ENCODE results near the gene MYL6. TPM values are rescaled to one million over a fixed set of nuclear protein-coding genes. Genes with fewer than 3 reads are reported as not detected.

The MYL6 gene
- total RNA-seq, 1 experiment from 2014 or later: 716 TPM

GRCh38 chr12:56117778-56118687, 40.1 kb upstream of the MYL6 start, which contains the start of gene ZC3H10:
ZC3H10 (plus strand) TSS chr12:56118266; CDS start chr12:56120563, 2,297 bp downstream.
- POLR2A ChIA-PET: interaction anchor here (0.6 to 6.7 kb wide), 41 partner anchors 10 to 519 kb away, joined by 3 to 249 read pairs (median 5); partner anchors contain the start of genes ANKRD52, CD63, CNPY2 and COQ10A
- no TSS peak for BruUV-seq (replicated peaks)

GRCh38 chr12:56118688-56119357, 39.3 kb upstream of the MYL6 start:
- no TSS peak for BruUV-seq (replicated peaks)
- H3K27ac Mint-ChIP-seq (ENCODE audit: low read depth, unreplicated experiment): peak overlapping the region; percentile 100
- ChIA-PET CTCF (interaction anchor here (0.5 to 3.8 kb wide), 41 partner anchors 8 to 509 kb away, joined by 3 to 57 read pairs (median 4); partner anchors contain the start of genes ANKRD52, ESYT1, MYL6 and PA2G4), POLR2A (interaction anchor here (0.5 to 6.7 kb wide), 38 partner anchors 10 to 516 kb away, joined by 3 to 249 read pairs (median 5); partner anchors contain the start of genes ANKRD52, CD63, COQ10A and DNAJC14)
- peaks cover 41% of the 10 kb centered on the region for H3K36me3 Mint-ChIP-seq (ENCODE audit: insufficient read depth, unreplicated experiment)
- no peaks in the 10 kb centered on the region for H3K27me3 Mint-ChIP-seq (ENCODE audit: insufficient read depth, unreplicated experiment)
- peaks cover 15% of the 10 kb centered on the region for H3K4me1 Mint-ChIP-seq (ENCODE audit: insufficient read depth, unreplicated experiment)
- peak; percentile 14 for DNase-seq (ENCODE audit: unreplicated experiment)
- H3K9me3 Mint-ChIP-seq (ENCODE audit: unreplicated experiment): no peaks in the 10 kb centered on the region
- intact Hi-C loops (cut with micrococcal nuclease): loop anchor here (1.0 to 5.0 kb wide), 6 partner anchors 33 to 380 kb away; partner anchors contain the start of genes ANKRD52, MYL6B, NABP2 and SPRYD4
- H3K4me3 Mint-ChIP-seq (ENCODE audit: unreplicated experiment): peak overlapping the region; percentile 95
- TF ChIP-seq CTCF (IDR thresholded peaks at IDR 0.05; ENCODE audit: unreplicated experiment): no peak

More at GRCh38 chr12:56117778-56118687, 40.1 kb upstream of the MYL6 start, which contains the start of gene ZC3H10:
- peak; percentile 21 for TF ChIP-seq CTCF (IDR thresholded peaks at IDR 0.05; ENCODE audit: unreplicated experiment)
- intact Hi-C loops (cut with micrococcal nuclease): loop anchor here (1.0 to 5.0 kb wide), 5 partner anchors 34 to 379 kb away; partner anchors contain the start of genes MYL6B, SPRYD4 and SUOX
- H3K27ac Mint-ChIP-seq (ENCODE audit: low read depth, unreplicated experiment): peak within 1 kb of the TSS; percentile 100
- peaks cover 47% of the 10 kb centered on the region for H3K36me3 Mint-ChIP-seq (ENCODE audit: insufficient read depth, unreplicated experiment)
- H3K4me1 Mint-ChIP-seq (ENCODE audit: insufficient read depth, unreplicated experiment): peaks cover 18% of the 10 kb centered on the region
- no peaks in the 10 kb centered on the region for H3K27me3 Mint-ChIP-seq (ENCODE audit: insufficient read depth, unreplicated experiment)
- peak; percentile 99 for DNase-seq (ENCODE audit: unreplicated experiment)
- no peaks in the 10 kb centered on the region for H3K9me3 Mint-ChIP-seq (ENCODE audit: unreplicated experiment)
- H3K4me3 Mint-ChIP-seq (ENCODE audit: unreplicated experiment): peak within 1 kb of the TSS; percentile 95
- CTCF ChIA-PET: interaction anchor here (0.5 to 3.8 kb wide), 38 partner anchors 8 to 1236 kb away, joined by 3 to 57 read pairs (median 4); partner anchors contain the start of genes ANKRD52, ESYT1, MYL6 and PA2G4

GRCh38 chr12:56119361-56119796, 38.8 kb upstream of the MYL6 start:
- H3K4me1 Mint-ChIP-seq (ENCODE audit: insufficient read depth, unreplicated experiment): peaks cover 12% of the 10 kb centered on the region
- TF ChIP-seq CTCF (IDR thresholded peaks at IDR 0.05; ENCODE audit: unreplicated experiment): peak; percentile 87
- ChIA-PET CTCF (interaction anchor here (0.6 to 3.8 kb wide), 29 partner anchors 9 to 1680 kb away, joined by 3 to 57 read pairs (median 4); partner anchors contain the start of genes ESYT1, MYL6, RNF41 and SMARCC2), POLR2A (interaction anchor here (0.5 to 6.7 kb wide), 26 partner anchors 9 to 470 kb away, joined by 3 to 249 read pairs (median 9); partner anchors contain the start of genes ANKRD52, COQ10A, ERBB3 and ESYT1)
- H3K4me3 Mint-ChIP-seq (ENCODE audit: unreplicated experiment): peak overlapping the region; percentile 95
- no peaks in the 10 kb centered on the region for H3K27me3 Mint-ChIP-seq (ENCODE audit: insufficient read depth, unreplicated experiment)
- H3K9me3 Mint-ChIP-seq (ENCODE audit: unreplicated experiment): no peaks in the 10 kb centered on the region
- no TSS peak for BruUV-seq (replicated peaks)
- intact Hi-C loops (cut with micrococcal nuclease): loop anchor here (1.0 to 5.0 kb wide), 4 partner anchors 33 to 348 kb away; partner anchors contain the start of genes ANKRD52, MYL6B, NABP2 and SPRYD4
- peaks cover 35% of the 10 kb centered on the region for H3K36me3 Mint-ChIP-seq (ENCODE audit: insufficient read depth, unreplicated experiment)
- peak; percentile 95 for DNase-seq (ENCODE audit: unreplicated experiment)
- H3K27ac Mint-ChIP-seq (ENCODE audit: low read depth, unreplicated experiment): peak overlapping the region; percentile 100

Data from MCF 10A (cell line).